ENCODE measurements around the gene CLCN1. TPM values are rescaled to one million over a fixed set of nuclear protein-coding genes. Genes with fewer than 3 reads are reported as not detected.

CLCN1 gene
- total RNA-seq, 4 donors from 2014 or later = 0.92 to 2.9 (median 1.7) TPM

- Histone ChIP-seq H3K4me1 (peaks cover 20 to 26% of the 10 kb centered on the region in 2 donors), H3K27me3 (no peaks in the 10 kb centered on the region), H3K4me3 (no peak overlapping the region), H3K27ac (no peak overlapping the region), H3K36me3 (no peaks in the 10 kb centered on the region), H3K9me3 (no peaks in the 10 kb centered on the region)
- no peak for TF ChIP-seq CTCF (IDR thresholded peaks at IDR 0.05 in 4 of 5, conservative IDR thresholded peaks at IDR 0.05 in 1 of 5)
- no peak for TF ChIP-seq POLR2A (IDR thresholded peaks at IDR 0.05)
- in situ Hi-C loops (cut with MboI; ENCODE audit: low sequenced_read_pairs in 4 of 4) (loop anchor here in 1 of 4 donors (25.0 kb wide), 1 partner anchor 601 kb away; no protein-coding TSS in a partner anchor), intact Hi-C loops (cut with DNase I; ENCODE audit: low total_unique reads) (no loop called here)
- DNase-seq (no peak), ATAC-seq (no peak)
These were observed 29.9 kb upstream of the CLCN1 start for GRCh38 chr7:143285806-143286521.

GRCh38 chr7:143286522-143286890 is 29.4 kb upstream of the CLCN1 start:
- Histone ChIP-seq H3K27me3 (no peaks in the 10 kb centered on the region), H3K4me3 (no peak overlapping the region), H3K36me3 (no peaks in the 10 kb centered on the region), H3K27ac (peak overlapping the region in 1 of 4 donors; percentile 91), H3K9me3 (no peaks in the 10 kb centered on the region), H3K4me1 (peaks cover 25 to 26% of the 10 kb centered on the region in 2 donors)
- in situ Hi-C loops (cut with MboI; ENCODE audit: low sequenced_read_pairs in 4 of 4) = loop anchor here in 1 of 4 donors (25.0 kb wide), 1 partner anchor 601 kb away; no protein-coding TSS in a partner anchor
- no peak for TF ChIP-seq CTCF (IDR thresholded peaks at IDR 0.05 in 4 of 5, conservative IDR thresholded peaks at IDR 0.05 in 1 of 5)
- TF ChIP-seq POLR2A (IDR thresholded peaks at IDR 0.05) = no peak
- ATAC-seq (no peak), DNase-seq (no peak)
- intact Hi-C loops (cut with DNase I; ENCODE audit: low total_unique reads) = no loop called here

- in situ Hi-C loops (cut with MboI; ENCODE audit: low sequenced_read_pairs in 4 of 4) = loop anchor here in 1 of 4 donors (25.0 kb wide), 1 partner anchor 600 kb away; no protein-coding TSS in a partner anchor
These were observed 28.5 kb upstream of the CLCN1 start for GRCh38 chr7:143287339-143287934.

More at GRCh38 chr7:143287339-143287934, 28.5 kb upstream of the CLCN1 start:
- H3K4me3 ChIP-seq = peak overlapping the region; percentile 79 to 93 (median 86)
- TF ChIP-seq POLR2A (IDR thresholded peaks at IDR 0.05) (no peak), CTCF (IDR thresholded peaks at IDR 0.05 in 4 of 5, conservative IDR thresholded peaks at IDR 0.05 in 1 of 5) (no peak)
- H3K36me3 ChIP-seq = peaks cover 0 to 7% of the 10 kb centered on the region in 2 donors
- no peaks in the 10 kb centered on the region for H3K9me3 ChIP-seq
- DNase-seq = no peak
- ATAC-seq = no peak
- H3K4me1 ChIP-seq = peaks cover 25 to 26% of the 10 kb centered on the region in 2 donors
- peak overlapping the region; percentile 74 to 91 (median 88) for H3K27ac ChIP-seq
- intact Hi-C loops (cut with DNase I; ENCODE audit: low total_unique reads) = no loop called here
- H3K27me3 ChIP-seq = no peaks in the 10 kb centered on the region

Measured in gastrocnemius medialis (tissue), 4 donors.